Loucy (cell line): ENCODE measurements around the gene UBXN6.

Source experiments
- EZH2phosphoT487 ChIP-seq: fragments of 200-600 bp; IDR thresholded peaks from 2 replicates; pipeline ENCODE4 v1.6.1; 2018; ENCODE audit warnings: antibody characterized with exemption, mild to moderate bottlenecking, moderate library complexity, borderline replicate concordance
- TF ChIP-seq, protein P1 (sequence below): fragments of 200-600 bp; sonication (generic); conservative IDR thresholded peaks from 2 replicates; pipeline ENCODE4 v1.5.1; 2014; ENCODE audit warnings: mild to moderate bottlenecking, antibody characterized with exemption, low read length

DNA sequence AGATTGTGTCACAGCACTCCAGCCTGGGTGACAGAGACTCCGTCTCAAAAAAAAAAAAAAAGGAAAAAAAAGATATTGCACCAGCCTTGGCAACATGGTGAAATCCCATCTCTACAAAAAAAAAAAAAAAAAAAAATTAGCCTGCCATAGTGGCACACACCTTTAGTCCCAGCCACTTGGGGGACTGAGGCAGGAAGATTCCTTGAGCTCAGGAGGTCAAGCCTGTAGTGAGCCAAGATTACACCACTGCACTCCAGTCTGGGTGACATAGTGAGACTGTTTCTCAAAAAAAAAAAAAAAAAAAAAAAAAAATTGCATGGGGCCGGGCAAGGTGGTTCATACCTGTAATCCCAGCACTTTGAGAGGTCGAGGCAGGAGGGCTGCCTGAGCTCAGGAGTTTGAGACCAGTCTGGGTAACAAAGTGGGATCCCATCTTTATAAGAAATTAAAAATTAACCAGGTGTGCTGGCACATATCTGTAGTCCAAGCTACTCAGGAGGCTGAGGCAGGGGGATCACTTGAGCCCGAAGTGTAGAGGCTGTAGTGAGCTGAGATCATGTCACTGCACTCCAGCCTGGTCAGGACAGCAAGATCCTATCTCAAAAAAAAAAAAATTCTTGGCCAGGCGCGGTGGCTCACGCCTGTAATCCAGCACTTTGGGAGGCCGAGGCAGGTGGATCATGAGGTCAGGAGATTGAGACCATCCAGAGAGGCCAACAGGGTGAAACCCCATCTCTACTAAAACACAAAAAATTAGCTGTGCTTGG is 7.4 kb upstream of the UBXN6 start:
- TF ChIP-seq, protein P1, sequence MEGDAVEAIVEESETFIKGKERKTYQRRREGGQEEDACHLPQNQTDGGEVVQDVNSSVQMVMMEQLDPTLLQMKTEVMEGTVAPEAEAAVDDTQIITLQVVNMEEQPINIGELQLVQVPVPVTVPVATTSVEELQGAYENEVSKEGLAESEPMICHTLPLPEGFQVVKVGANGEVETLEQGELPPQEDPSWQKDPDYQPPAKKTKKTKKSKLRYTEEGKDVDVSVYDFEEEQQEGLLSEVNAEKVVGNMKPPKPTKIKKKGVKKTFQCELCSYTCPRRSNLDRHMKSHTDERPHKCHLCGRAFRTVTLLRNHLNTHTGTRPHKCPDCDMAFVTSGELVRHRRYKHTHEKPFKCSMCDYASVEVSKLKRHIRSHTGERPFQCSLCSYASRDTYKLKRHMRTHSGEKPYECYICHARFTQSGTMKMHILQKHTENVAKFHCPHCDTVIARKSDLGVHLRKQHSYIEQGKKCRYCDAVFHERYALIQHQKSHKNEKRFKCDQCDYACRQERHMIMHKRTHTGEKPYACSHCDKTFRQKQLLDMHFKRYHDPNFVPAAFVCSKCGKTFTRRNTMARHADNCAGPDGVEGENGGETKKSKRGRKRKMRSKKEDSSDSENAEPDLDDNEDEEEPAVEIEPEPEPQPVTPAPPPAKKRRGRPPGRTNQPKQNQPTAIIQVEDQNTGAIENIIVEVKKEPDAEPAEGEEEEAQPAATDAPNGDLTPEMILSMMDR = no peak
- no peak for TF ChIP-seq EZH2phosphoT487
